IMR-90 (cell line): Measurements from ENCODE around the gene ARHGEF12. TPM values are rescaled to one million over a fixed set of nuclear protein-coding genes. Genes with fewer than 3 reads are reported as not detected.
A peak's percentile ranks its signal among the peaks of the same experiment; 100 is the strongest.

Experiments used
- ATAC-seq: fragments of 200-7000 bp; cut with Tn5 transposase; 2 replicates; pipeline ENCODE4 v1.9.1; 2020; ENCODE audit warnings: low read depth, mild to moderate bottlenecking, moderate library complexity
- BruUV-seq: library from RNA; stranded (reverse); fragments of 400-500 nt; replicated peaks from 2 replicates; lab custom pipeline; 2021; lab: Mats Ljungman, UMichigan
- CTCF ChIA-PET: fragments of 300-600 bp; formaldehyde crosslinking; extraction: SDS; loops from one replicate; lab custom pipeline; 2021; ENCODE audit warnings: antibody characterized with exemption; lab: Yijun Ruan, JAX
- POLR2A ChIA-PET: fragments of 300-600 bp; sonication (Branson Sonifier 250); formaldehyde crosslinking; loops from one replicate; lab custom pipeline; 2022; ENCODE audit warnings: antibody characterized with exemption; ENCODE audit not compliant: unreplicated experiment; lab: Charles Lee
- DNase-seq: peaks from one replicate; pipeline ENCODE4 v3.0.0; 2013
- H2AFZ ChIP-seq: replicated peaks from 2 replicates; pipeline ENCODE3; 2013; ENCODE audit warnings: low read length, mild to moderate bottlenecking; ENCODE audit not compliant: poor library complexity
- H2AK5ac ChIP-seq: 2 replicates; pipeline ENCODE4 v1.6.1; 2013; ENCODE audit warnings: low read depth, low read length, inconsistent platforms
- H2AK9ac ChIP-seq: replicated peaks from 2 replicates; pipeline ENCODE3; 2013; ENCODE audit warnings: mild to moderate bottlenecking, low read depth, low read length, moderate library complexity; ENCODE audit not compliant: poor library complexity
- H2BK120ac ChIP-seq: 2 replicates; pipeline ENCODE4 v1.6.1; 2013; ENCODE audit warnings: low read depth, low read length, inconsistent platforms
- H2BK15ac ChIP-seq: 3 replicates; pipeline ENCODE4 v1.6.1; 2013; ENCODE audit warnings: low read depth, low read length, inconsistent platforms
- H2BK20ac ChIP-seq: 2 replicates; pipeline ENCODE4 v1.6.1; 2013; ENCODE audit warnings: low read depth, mild to moderate bottlenecking, inconsistent platforms, low read length, moderate library complexity
- H2BK5ac ChIP-seq: 2 replicates; pipeline ENCODE4 v1.6.1; 2013; ENCODE audit warnings: mild to moderate bottlenecking, low read depth, low read length, inconsistent platforms; ENCODE audit not compliant: poor library complexity, severe bottlenecking
- H3K14ac ChIP-seq: replicated peaks from 2 replicates; pipeline ENCODE4 v1.6.1; 2013; ENCODE audit warnings: low read depth, low read length, inconsistent platforms
- H3K18ac ChIP-seq: 2 replicates; pipeline ENCODE4 v1.6.1; 2013; ENCODE audit warnings: low read depth, low read length, control low read depth
- H3K23ac ChIP-seq: 2 replicates; pipeline ENCODE4 v1.6.1; 2013; ENCODE audit warnings: low read depth, low read length, inconsistent platforms
- H3K27ac ChIP-seq: 2 replicates; pipeline ENCODE4 v1.5.1; 2013; ENCODE audit warnings: mild to moderate bottlenecking, control low read depth, low read length; ENCODE audit not compliant: insufficient read depth
- H3K27me3 ChIP-seq: 2 replicates; pipeline ENCODE4 v1.6.1; 2013; ENCODE audit warnings: low read length; ENCODE audit not compliant: control insufficient read depth, insufficient read depth
- H3K36me3 ChIP-seq: 2 replicates; pipeline ENCODE4 v1.6.1; 2013; ENCODE audit warnings: low read length, mixed read lengths; ENCODE audit not compliant: control insufficient read depth, insufficient read depth
- H3K4ac ChIP-seq: 2 replicates; pipeline ENCODE4 v1.6.1; 2013; ENCODE audit warnings: low read depth, low read length, inconsistent platforms
- H3K4me1 ChIP-seq: 2 replicates; pipeline ENCODE4 v1.6.1; 2013; ENCODE audit warnings: low read length, mixed read lengths; ENCODE audit not compliant: control insufficient read depth, insufficient read depth
- H3K4me2 ChIP-seq: 2 replicates; pipeline ENCODE4 v1.6.1; 2013; ENCODE audit warnings: low read depth, mild to moderate bottlenecking, control low read depth, low read length, moderate library complexity
- H3K4me3 ChIP-seq: 2 replicates; pipeline ENCODE4 v1.5.1; 2013; ENCODE audit warnings: low read depth, mild to moderate bottlenecking, control low read depth, low read length, moderate library complexity; ENCODE audit not compliant: insufficient read depth
- H3K56ac ChIP-seq: 2 replicates; pipeline ENCODE4 v1.6.1; 2013; ENCODE audit warnings: low read length, inconsistent platforms; ENCODE audit not compliant: insufficient read depth; ENCODE audit errors: extremely low read depth
- H3K79me1 ChIP-seq, 2 experiments: 2 replicates each; pipeline ENCODE4 v1.6.1; 2013; ENCODE audit warnings: low read length in 2 of 2, inconsistent platforms in 1 of 2, low read depth in 1 of 2
- H3K9ac ChIP-seq: 2 replicates; pipeline ENCODE4 v1.6.1; 2013; ENCODE audit warnings: low read depth, low read length, control low read depth
- H3K9me1 ChIP-seq: 2 replicates; pipeline ENCODE4 v1.6.1; 2013; ENCODE audit warnings: low read length, inconsistent platforms; ENCODE audit not compliant: insufficient read depth
- H3K9me3 ChIP-seq: 2 replicates; pipeline ENCODE4 v1.6.1; 2013; ENCODE audit warnings: low read length; ENCODE audit not compliant: control insufficient read depth, insufficient read depth
- H4K20me1 ChIP-seq: 2 replicates; pipeline ENCODE4 v1.6.1; 2013; ENCODE audit warnings: low read length, inconsistent platforms; ENCODE audit not compliant: insufficient read depth
- H4K5ac ChIP-seq: 2 replicates; pipeline ENCODE4 v1.6.1; 2013; ENCODE audit warnings: mild to moderate bottlenecking, low read depth, low read length, control low read depth
- H4K8ac ChIP-seq, 2 experiments: 2 replicates each; pipeline ENCODE4 v1.6.1; 2013; ENCODE audit warnings: low read depth in 2 of 2, low read length in 2 of 2, control low read depth in 1 of 2, inconsistent platforms in 1 of 2
- H4K91ac ChIP-seq: 2 replicates; pipeline ENCODE4 v1.6.1; 2013; ENCODE audit warnings: low read depth, low read length, inconsistent platforms; ENCODE audit not compliant: insufficient read depth
- CEBPB ChIP-seq: IDR thresholded peaks from 2 replicates; pipeline ENCODE4 v1.6.1; 2012; ENCODE audit warnings: low read depth, low read length, improper control_type of control experiment
- CTCF ChIP-seq: conservative IDR thresholded peaks from 2 replicates; pipeline ENCODE4 v1.5.1; 2012; ENCODE audit warnings: mild to moderate bottlenecking, low read depth, low read length, improper control_type of control experiment
- FOS ChIP-seq: fragments of 150-350 bp; IDR thresholded peaks from 2 replicates; pipeline ENCODE4 v1.6.1; 2016; ENCODE audit warnings: low read depth, low read length
- MAZ ChIP-seq: IDR thresholded peaks from 2 replicates; pipeline ENCODE4 v1.6.1; 2012; ENCODE audit warnings: low read depth, mild to moderate bottlenecking, low read length, improper control_type of control experiment, moderate library complexity, borderline replicate concordance
- MXI1 ChIP-seq: IDR thresholded peaks from 2 replicates; pipeline ENCODE4 v1.6.1; 2012; ENCODE audit warnings: low read depth, mild to moderate bottlenecking, low read length, moderate library complexity, borderline replicate concordance
- NFE2L2 ChIP-seq: fragments of 150-350 bp; IDR thresholded peaks from 2 replicates; pipeline ENCODE4 v1.6.1; 2016; ENCODE audit warnings: low read depth, mild to moderate bottlenecking, low read length
- POLR2A ChIP-seq: IDR thresholded peaks from 2 replicates; pipeline ENCODE4 v1.6.1; 2012; ENCODE audit warnings: mild to moderate bottlenecking, low read depth, low read length
- RCOR1 ChIP-seq: IDR thresholded peaks from 2 replicates; pipeline ENCODE4 v1.6.1; 2012; ENCODE audit warnings: mild to moderate bottlenecking, low read length, improper control_type of control experiment; ENCODE audit not compliant: insufficient replicate concordance
- RFX5 ChIP-seq: IDR thresholded peaks from 2 replicates; pipeline ENCODE4 v1.8.0; 2012; ENCODE audit warnings: low read depth, mild to moderate bottlenecking, low read length, moderate library complexity
- WGBS, 2 experiments: methylation state at CpG; one replicate each; pipeline versions ENCODE4 v1.1.5 to v1.1.7; 2013; ENCODE audit warnings: missing lambda C conversion rate in 2 of 2; ENCODE audit not compliant: insufficient read length in 1 of 2; ENCODE audit errors: extremely low coverage in 2 of 2; 5-methylcytosine and 5-hydroxymethylcytosine counted together
- dilution Hi-C: fragments of 300-500 bp; cut with HindIII; formaldehyde crosslinking; loops from one replicate; pipeline ENCODE4 v1.14.3; 2018; ENCODE audit warnings: low sequenced_read_pairs; ENCODE audit not compliant: unreplicated experiment
- in situ Hi-C: fragments of 300-500 bp; cut with MboI; formaldehyde crosslinking; loops from 3 replicates; pipeline ENCODE4 v1.14.3; 2019; ENCODE audit warnings: low sequenced_read_pairs, inconsistent platforms, mixed read lengths
- intact Hi-C: fragments of 100-400 bp; cut with micrococcal nuclease; formaldehyde crosslinking; loops from 2 replicates; pipeline ENCODE4 v1.10.0; 2022
- polyA plus RNA-seq, 3 experiments: library from polyadenylated mRNA; depleted of rRNA; stranded (reverse); fragments of >200 nt; gene quantifications; 2 replicates each; pipeline ENCODE4 v1.2.3, GENCODE V29; 2012; ENCODE audit warnings: low replicate concordance in 1 of 3
- total RNA-seq: library from RNA; depleted of rRNA; stranded (reverse); fragments of >200 nt; gene quantifications from 2 replicates; pipeline ENCODE4 v1.2.3, GENCODE V29; 2012
- TF ChIP-seq, protein P1 (sequence below): fragments of 150-350 bp; IDR thresholded peaks from 2 replicates; pipeline ENCODE4 v1.6.1; 2016; ENCODE audit warnings: low read depth, mild to moderate bottlenecking, low read length, moderate library complexity, borderline replicate concordance

Gene ARHGEF12
- total and polyA plus RNA-seq, 2 of the 4 experiments (the other 2 are of a cell fraction): 25.5 to 115 TPM

DNA sequence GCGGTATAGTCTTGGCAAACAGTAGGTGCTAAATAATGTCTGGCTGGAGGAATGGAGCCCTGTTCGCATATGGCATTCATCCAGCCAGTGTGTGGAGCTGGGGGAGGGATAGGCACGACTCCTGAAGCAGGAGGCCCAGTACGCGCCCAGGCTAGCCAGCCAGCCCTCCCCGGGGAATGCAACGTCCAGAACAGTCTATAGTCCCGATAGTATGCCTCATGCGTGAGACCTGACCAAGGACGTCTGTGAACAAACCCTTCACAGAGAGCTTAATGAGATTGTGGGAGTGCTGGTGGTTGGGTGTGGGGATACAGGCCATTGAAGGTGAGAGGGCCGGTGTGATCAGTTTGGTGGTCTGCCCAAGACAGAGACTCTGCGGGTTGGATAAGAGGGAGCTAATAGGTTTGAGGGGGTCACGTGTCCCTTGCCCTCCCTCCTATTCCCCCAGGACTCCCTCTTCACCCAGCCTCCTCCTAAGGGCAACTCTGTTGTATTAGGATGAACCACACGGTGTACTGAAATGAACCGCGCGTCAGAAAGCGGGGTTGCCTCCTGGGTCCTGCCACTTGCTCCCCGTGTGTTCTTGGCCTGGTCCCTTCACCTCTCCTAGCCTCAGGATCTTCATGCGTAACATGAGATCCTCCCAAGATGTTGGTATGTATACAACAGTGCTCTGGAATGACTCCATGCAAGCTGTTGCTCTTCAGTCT lies 174.3 kb downstream of the ARHGEF12 start (continued):
- no peak for TF ChIP-seq POLR2A

DNA sequence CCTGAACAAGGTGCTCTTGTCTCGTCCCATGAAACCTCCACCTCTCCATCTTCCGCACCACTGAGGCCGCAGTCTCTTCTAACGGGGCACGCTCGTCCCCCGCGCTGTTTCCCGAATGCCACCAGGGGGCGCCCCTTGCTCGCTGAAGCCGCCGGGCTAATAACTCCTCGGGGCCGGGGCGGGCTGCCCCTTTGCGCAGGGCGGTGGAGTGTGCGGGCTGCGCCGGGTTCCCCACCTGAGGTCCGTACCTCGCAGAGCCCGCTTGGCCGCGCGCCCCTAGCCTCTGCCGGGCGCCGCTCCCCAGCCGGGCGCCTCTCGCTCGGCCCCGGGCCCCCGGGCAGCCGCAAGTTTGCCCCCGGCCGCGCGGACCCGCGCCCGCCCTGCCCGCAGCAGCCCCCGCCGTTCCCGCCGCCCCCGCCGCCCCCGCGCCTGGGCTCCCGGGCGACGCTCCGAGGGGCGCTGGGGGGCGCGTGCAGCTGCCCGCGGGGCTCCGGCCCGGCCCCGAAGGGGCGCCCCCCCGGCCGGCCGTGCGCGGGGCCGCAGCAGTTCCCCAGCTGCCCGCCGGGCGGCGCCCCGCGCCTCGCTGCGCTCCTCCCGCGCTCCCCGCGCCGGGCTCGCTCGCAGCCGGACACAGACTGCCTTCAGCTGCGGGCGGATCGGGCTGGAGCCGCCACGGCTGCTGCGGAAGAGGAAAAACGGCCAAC lies 175.1 kb downstream of the ARHGEF12 start, which contains the start of gene GRIK4:
GRIK4 (plus strand) TSS at position 633 of the 704 bp plus-strand sequence. CDS start 148,571 bp downstream, outside the sequence.
- in situ Hi-C loops (loop anchor here (5.0 kb wide), 2 partner anchors 176 to 291 kb away; no protein-coding TSS in a partner anchor), dilution Hi-C loops (no loop called here), intact Hi-C loops (loop anchor here (1.0 to 10.0 kb wide), 8 partner anchors 174 to 1080 kb away; no protein-coding TSS in a partner anchor)
- no peak within 1 kb of the TSS for H2BK5ac ChIP-seq
- no peaks in the 10 kb centered on the region for H4K20me1 ChIP-seq
- H3K9me3 ChIP-seq: no peaks in the 10 kb centered on the region
- H3K27me3 ChIP-seq: peaks cover 4% of the 10 kb centered on the region
- BruUV-seq: no TSS peak
- CTCF ChIA-PET: interaction anchor here (0.5 to 2.3 kb wide), 11 partner anchors 10 to 601 kb away, joined by 3 to 22 read pairs (median 3); no protein-coding TSS in a partner anchor
- no peak within 1 kb of the TSS for H4K8ac ChIP-seq
- no peak within 1 kb of the TSS for H2BK15ac ChIP-seq
- peak within 1 kb of the TSS; percentile 67; the same call in 1 of the 2 replicates for H3K9ac ChIP-seq
- H2AK9ac ChIP-seq: no peak within 1 kb of the TSS
- H3K4ac ChIP-seq: no peak within 1 kb of the TSS
- H3K4me3 ChIP-seq: peak within 1 kb of the TSS; percentile 47
- no peak within 1 kb of the TSS for H4K91ac ChIP-seq
- peaks cover 2% of the 10 kb centered on the region; the same call in 1 of the 2 replicates for H3K4me1 ChIP-seq
- POLR2A ChIA-PET: no interaction called here
- H2BK120ac ChIP-seq: no peak within 1 kb of the TSS
- DNase-seq (peak; percentile 57), ATAC-seq (peak; percentile 94)
- 0 out of 2 replicates have a peak, but pooled peaks cover 1% of the 10 kb centered on the region for H3K9me1 ChIP-seq
- no peaks in the 10 kb centered on the region for H3K79me1 ChIP-seq
- H3K14ac ChIP-seq: no peak within 1 kb of the TSS
- H3K27ac ChIP-seq: no peak within 1 kb of the TSS
- H3K56ac ChIP-seq: no peak within 1 kb of the TSS
- 1% methylated on average over 33 of the region's 95 CpGs; no CpG with 5 or more reads in 1 of the 2 experiments for WGBS, 2 experiments
- H3K36me3 ChIP-seq: no peaks in the 10 kb centered on the region
- H2AFZ ChIP-seq: peak within 1 kb of the TSS; percentile 88
- no peak within 1 kb of the TSS for H3K23ac ChIP-seq
- H3K18ac ChIP-seq: no peak within 1 kb of the TSS; the same call in 1 of the 2 replicates
- H4K5ac ChIP-seq: no peak within 1 kb of the TSS
- no peak within 1 kb of the TSS for H2BK20ac ChIP-seq
- peak within 1 kb of the TSS; percentile 92 for H3K4me2 ChIP-seq
- H2AK5ac ChIP-seq: no peak within 1 kb of the TSS
- no peak for TF ChIP-seq FOS
- peak; percentile 97 for TF ChIP-seq CTCF
- no peak for TF ChIP-seq RFX5
- no peak for TF ChIP-seq CEBPB
- TF ChIP-seq RCOR1: no peak
- TF ChIP-seq, protein P1, sequence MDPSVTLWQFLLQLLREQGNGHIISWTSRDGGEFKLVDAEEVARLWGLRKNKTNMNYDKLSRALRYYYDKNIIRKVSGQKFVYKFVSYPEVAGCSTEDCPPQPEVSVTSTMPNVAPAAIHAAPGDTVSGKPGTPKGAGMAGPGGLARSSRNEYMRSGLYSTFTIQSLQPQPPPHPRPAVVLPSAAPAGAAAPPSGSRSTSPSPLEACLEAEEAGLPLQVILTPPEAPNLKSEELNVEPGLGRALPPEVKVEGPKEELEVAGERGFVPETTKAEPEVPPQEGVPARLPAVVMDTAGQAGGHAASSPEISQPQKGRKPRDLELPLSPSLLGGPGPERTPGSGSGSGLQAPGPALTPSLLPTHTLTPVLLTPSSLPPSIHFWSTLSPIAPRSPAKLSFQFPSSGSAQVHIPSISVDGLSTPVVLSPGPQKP: no peak
- TF ChIP-seq POLR2A: no peak
- TF ChIP-seq NFE2L2: no peak
- TF ChIP-seq MXI1: no peak
- TF ChIP-seq MAZ: peak; percentile 86; the same call in 1 of the 2 replicates
